OCI-LY7 (cell line): Measurements from ENCODE around the gene AGBL1. TPM values are rescaled to one million over a fixed set of nuclear protein-coding genes. Genes with fewer than 3 reads are reported as not detected.

Source experiments
- BruUV-seq: library from RNA; stranded (reverse); fragments of 400-500 nt; replicated peaks from 2 replicates; lab custom pipeline; 2021; lab: Mats Ljungman, UMichigan
- CTCF ChIA-PET: fragments of 300-600 bp; sonication (Branson Sonifier 250); formaldehyde crosslinking; loops from one replicate; lab custom pipeline; 2022; ENCODE audit warnings: antibody characterized with exemption; ENCODE audit not compliant: unreplicated experiment; lab: Charles Lee
- POLR2A ChIA-PET: fragments of 300-600 bp; sonication (Branson Sonifier 250); formaldehyde crosslinking; loops from one replicate; lab custom pipeline; 2022; ENCODE audit warnings: antibody characterized with exemption; lab: Charles Lee
- DNase-seq: peaks from one replicate; pipeline ENCODE4 v3.0.0-alpha.2; 2015; ENCODE audit warnings: low spot score
- H2AFZ ChIP-seq: fragments of 200-600 bp; sonication (generic), shearing (Covaris generic); 2 replicates; pipeline ENCODE4 v1.6.1; 2014; ENCODE audit warnings: mild to moderate bottlenecking, antibody characterized with exemption, low read length, moderate library complexity
- H3K27ac ChIP-seq: fragments of 200-600 bp; sonication (generic); 2 replicates; pipeline ENCODE4 v1.5.1; 2014; ENCODE audit warnings: mixed run types, low read depth, mild to moderate bottlenecking, moderate library complexity, low read length, inconsistent platforms; ENCODE audit not compliant: poor library complexity, severe bottlenecking
- H3K36me3 ChIP-seq: fragments of 200-600 bp; sonication (generic); 2 replicates; pipeline ENCODE4 v1.6.1; 2014; ENCODE audit warnings: mild to moderate bottlenecking, antibody characterized with exemption, low read length, moderate library complexity, mixed read lengths; ENCODE audit not compliant: insufficient read depth
- H3K4me1 ChIP-seq: fragments of 200-600 bp; sonication (generic); 2 replicates; pipeline ENCODE4 v1.5.1; 2014; ENCODE audit warnings: mild to moderate bottlenecking, low read length; ENCODE audit not compliant: insufficient read depth, poor library complexity, severe bottlenecking
- H3K4me2 ChIP-seq: fragments of 200-600 bp; sonication (generic); 2 replicates; pipeline ENCODE4 v1.6.1; 2014; ENCODE audit warnings: mild to moderate bottlenecking, low read length
- H3K4me3 ChIP-seq: fragments of 200-600 bp; sonication (generic); 2 replicates; pipeline ENCODE4 v1.5.1; 2014; ENCODE audit warnings: mild to moderate bottlenecking, low read depth, low read length; ENCODE audit not compliant: poor library complexity, severe bottlenecking
- H3K79me2 ChIP-seq: fragments of 200-600 bp; sonication (generic); 2 replicates; pipeline ENCODE4 v1.6.1; 2016; ENCODE audit warnings: low read depth, mild to moderate bottlenecking, low read length, moderate library complexity, mixed read lengths; ENCODE audit not compliant: insufficient read depth
- H3K9me2 ChIP-seq: fragments of 200-600 bp; sonication (generic); 2 replicates; pipeline ENCODE4 v1.6.1; 2016; ENCODE audit warnings: mild to moderate bottlenecking, low read length, mixed read lengths; ENCODE audit not compliant: insufficient read depth
- H3K9me3 ChIP-seq: fragments of 200-600 bp; sonication (generic); 2 replicates; pipeline ENCODE4 v1.6.1; 2014; ENCODE audit warnings: mild to moderate bottlenecking, mixed run types, low read length, mixed read lengths
- H4K20me1 ChIP-seq: fragments of 200-600 bp; sonication (generic); 2 replicates; pipeline ENCODE4 v1.6.1; 2014; ENCODE audit warnings: mild to moderate bottlenecking, antibody characterized with exemption, low read length, moderate library complexity, mixed read lengths; ENCODE audit not compliant: insufficient read depth
- EZH2phosphoT487 ChIP-seq: fragments of 200-600 bp; sonication (generic); IDR thresholded peaks from 2 replicates; pipeline ENCODE4 v1.6.1; 2018; ENCODE audit warnings: low read depth, borderline replicate concordance, mild to moderate bottlenecking, mixed run types, antibody characterized with exemption, low read length, moderate library complexity, mixed read lengths
- intact Hi-C: fragments of 100-400 bp; cut with micrococcal nuclease; formaldehyde crosslinking; loops from one replicate; pipeline ENCODE4 v1.10.0; 2022; ENCODE audit not compliant: unreplicated experiment
- total RNA-seq, 2 experiments: library from RNA; depleted of rRNA in 1 of 2; stranded (reverse); fragments of >200 nt in 1 of 2; shearing (Covaris generic) in 1 of 2; gene quantifications; 2 replicates each; pipeline ENCODE4 v1.2.3, GENCODE V29; 2014 to 2022
- TF ChIP-seq, protein P1 (sequence below): fragments of 200-600 bp; sonication (generic); conservative IDR thresholded peaks from 2 replicates; pipeline ENCODE4 v1.5.1; 2014; ENCODE audit warnings: mild to moderate bottlenecking, antibody characterized with exemption, low read length, moderate library complexity, mixed read lengths

AGBL1 gene
- total RNA-seq, 2 experiments from 2014 or later: not detected

DNA sequence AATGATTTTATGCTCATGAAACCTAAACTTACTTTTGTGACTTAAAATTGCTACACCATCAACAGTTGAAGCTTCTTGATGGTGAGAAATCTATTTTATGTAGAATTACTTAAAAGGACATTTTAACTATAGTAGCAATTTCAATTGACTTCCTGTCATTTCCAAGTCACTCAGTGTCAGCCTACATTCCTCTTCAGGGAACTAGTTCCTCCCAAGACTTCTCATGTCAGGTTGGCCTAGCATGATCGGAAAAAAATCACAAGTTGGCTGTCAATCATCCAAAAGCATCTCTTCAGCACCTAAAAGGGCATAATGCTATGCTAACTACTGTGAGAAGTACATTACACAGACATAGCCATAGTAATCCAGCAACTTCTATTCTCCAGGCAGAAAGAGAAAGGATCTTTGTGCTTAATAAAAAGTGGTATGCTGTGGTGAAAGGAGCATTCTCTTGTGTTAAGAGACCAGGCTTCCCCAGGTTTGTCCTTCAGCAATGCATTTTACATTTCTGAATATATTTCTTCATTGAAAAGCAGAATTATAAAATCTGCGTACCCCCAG lies 893.7 kb downstream of the AGBL1 start:
- Histone ChIP-seq H3K9me2 (no peaks in the 10 kb centered on the region), H3K36me3 (no peaks in the 10 kb centered on the region), H3K9me3 (no peaks in the 10 kb centered on the region), H3K79me2 (no peaks in the 10 kb centered on the region), H3K4me3 (no peak overlapping the region), H3K27ac (no peak overlapping the region), H4K20me1 (no peaks in the 10 kb centered on the region), H2AFZ (no peak overlapping the region), H3K4me1 (no peaks in the 10 kb centered on the region), H3K4me2 (no peak overlapping the region)
- ChIA-PET CTCF (no interaction called here), POLR2A (no interaction called here)
- no peak for DNase-seq
- no peak for TF ChIP-seq EZH2phosphoT487
- TF ChIP-seq, protein P1, sequence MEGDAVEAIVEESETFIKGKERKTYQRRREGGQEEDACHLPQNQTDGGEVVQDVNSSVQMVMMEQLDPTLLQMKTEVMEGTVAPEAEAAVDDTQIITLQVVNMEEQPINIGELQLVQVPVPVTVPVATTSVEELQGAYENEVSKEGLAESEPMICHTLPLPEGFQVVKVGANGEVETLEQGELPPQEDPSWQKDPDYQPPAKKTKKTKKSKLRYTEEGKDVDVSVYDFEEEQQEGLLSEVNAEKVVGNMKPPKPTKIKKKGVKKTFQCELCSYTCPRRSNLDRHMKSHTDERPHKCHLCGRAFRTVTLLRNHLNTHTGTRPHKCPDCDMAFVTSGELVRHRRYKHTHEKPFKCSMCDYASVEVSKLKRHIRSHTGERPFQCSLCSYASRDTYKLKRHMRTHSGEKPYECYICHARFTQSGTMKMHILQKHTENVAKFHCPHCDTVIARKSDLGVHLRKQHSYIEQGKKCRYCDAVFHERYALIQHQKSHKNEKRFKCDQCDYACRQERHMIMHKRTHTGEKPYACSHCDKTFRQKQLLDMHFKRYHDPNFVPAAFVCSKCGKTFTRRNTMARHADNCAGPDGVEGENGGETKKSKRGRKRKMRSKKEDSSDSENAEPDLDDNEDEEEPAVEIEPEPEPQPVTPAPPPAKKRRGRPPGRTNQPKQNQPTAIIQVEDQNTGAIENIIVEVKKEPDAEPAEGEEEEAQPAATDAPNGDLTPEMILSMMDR: no peak
- no TSS peak for BruUV-seq
- intact Hi-C loops: no loop called here

DNA sequence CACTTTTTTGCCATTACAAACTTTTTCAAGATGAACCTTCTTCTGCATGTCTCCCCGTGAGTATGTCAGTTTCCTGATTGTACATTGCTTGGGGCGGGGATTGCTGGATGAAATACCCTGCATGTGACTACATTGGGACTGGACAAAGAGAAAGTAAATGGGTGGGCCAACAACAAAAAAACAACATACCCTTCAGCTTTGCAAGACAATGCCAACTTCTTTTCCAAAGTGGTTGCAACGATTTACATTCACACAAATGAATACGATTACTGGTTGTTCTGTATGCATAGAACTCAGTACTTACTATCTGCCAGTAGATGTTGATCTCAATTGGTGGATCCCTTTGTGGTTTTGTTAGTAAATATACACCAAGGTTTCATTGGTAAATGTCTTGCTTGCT lies 908.4 kb downstream of the AGBL1 start:
- H3K9me3 ChIP-seq: no peaks in the 10 kb centered on the region
- TF ChIP-seq, protein P1: no peak
- TF ChIP-seq EZH2phosphoT487: no peak
- intact Hi-C loops: no loop called here
- no peak overlapping the region for H3K4me2 ChIP-seq
- DNase-seq: no peak
- ChIA-PET CTCF (no interaction called here), POLR2A (no interaction called here)
- no peaks in the 10 kb centered on the region for H3K9me2 ChIP-seq
- H3K27ac ChIP-seq: no peak overlapping the region
- no peak overlapping the region for H3K4me3 ChIP-seq
- H3K36me3 ChIP-seq: no peaks in the 10 kb centered on the region
- no peaks in the 10 kb centered on the region for H3K4me1 ChIP-seq
- BruUV-seq: no TSS peak
- no peak overlapping the region for H2AFZ ChIP-seq
- H3K79me2 ChIP-seq: no peaks in the 10 kb centered on the region
- no peaks in the 10 kb centered on the region for H4K20me1 ChIP-seq

DNA sequence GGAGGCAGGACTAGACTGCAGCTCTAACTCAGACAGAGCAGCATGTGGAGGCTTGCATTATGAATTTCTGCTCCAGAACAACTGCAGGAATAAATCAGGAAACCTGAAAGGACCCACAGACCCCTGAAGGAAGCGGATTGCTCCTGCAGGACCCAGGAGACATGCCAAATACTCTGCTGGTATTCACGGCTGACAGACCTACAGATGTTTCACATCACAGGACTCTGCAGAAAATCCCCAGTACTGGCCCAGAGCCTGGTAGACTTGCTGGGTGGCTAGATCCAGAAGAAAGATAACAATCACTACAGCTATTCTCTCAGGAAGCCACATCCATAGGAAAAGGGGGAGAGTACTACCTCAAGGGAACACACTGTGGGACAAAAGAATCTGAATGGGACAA lies 942.1 kb downstream of the AGBL1 start:
- TF ChIP-seq, protein P1: no peak
- Histone ChIP-seq H3K9me3 (no peaks in the 10 kb centered on the region), H3K9me2 (no peaks in the 10 kb centered on the region), H3K4me1 (no peaks in the 10 kb centered on the region), H3K4me3 (no peak overlapping the region), H3K79me2 (no peaks in the 10 kb centered on the region), H3K36me3 (no peaks in the 10 kb centered on the region), H4K20me1 (no peaks in the 10 kb centered on the region), H3K4me2 (no peak overlapping the region), H3K27ac (no peak overlapping the region), H2AFZ (no peak overlapping the region)
- intact Hi-C loops: no loop called here
- ChIA-PET CTCF (no interaction called here), POLR2A (interaction anchor here (0.7 kb wide), 1 partner anchor 333 kb away, joined by 4 read pairs; no protein-coding TSS in a partner anchor)
- no peak for DNase-seq
- BruUV-seq: no TSS peak
